Mammary epithelial cell (primary cell): ENCODE results near the gene ATP5MG.

Source experiments
- EZH2 ChIP-seq: IDR thresholded peaks from 2 replicates; pipeline ENCODE4 v1.6.1; 2012; ENCODE audit warnings: low read length, inconsistent platforms, borderline replicate concordance
- TF ChIP-seq, protein P1 (sequence below), 2 donors: IDR thresholded peaks in 1 of 2; conservative IDR thresholded peaks in 1 of 2; 2 replicates each; pipeline ENCODE4 v1.5.1; 2011 to 2012; ENCODE audit warnings: inconsistent platforms in 2 of 2, low read length in 2 of 2, mild to moderate bottlenecking in 2 of 2, control low read depth in 1 of 2, low read depth in 1 of 2; ENCODE audit not compliant: insufficient read depth in 1 of 2; ENCODE audit errors: extremely low read depth in 1 of 2

DNA sequence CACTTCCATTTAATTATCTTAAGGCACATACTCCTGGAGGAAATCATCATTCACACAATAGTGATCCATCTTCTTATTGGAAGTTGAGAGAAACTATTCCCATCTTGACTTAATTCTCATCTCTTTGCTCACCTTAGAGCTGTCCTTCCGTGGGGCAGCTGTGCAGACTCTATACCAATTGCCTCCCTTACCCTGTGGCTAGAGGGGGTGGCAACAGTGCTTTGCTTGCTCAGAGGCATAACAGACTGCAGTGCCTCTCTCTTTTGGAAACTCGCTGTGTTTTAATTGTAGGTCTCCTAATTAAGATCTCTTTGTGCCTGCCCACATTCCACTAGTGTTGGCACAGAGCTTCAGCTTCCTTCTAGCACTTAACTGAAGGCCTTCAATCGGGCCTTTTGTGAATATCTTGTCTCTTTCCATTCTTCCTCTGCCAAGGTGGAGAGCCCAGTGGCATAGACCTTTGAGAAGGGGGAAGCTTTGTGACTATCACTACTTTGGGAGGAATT lies 40.4 kb downstream of the ATP5MG start:
- TF ChIP-seq, protein P1, sequence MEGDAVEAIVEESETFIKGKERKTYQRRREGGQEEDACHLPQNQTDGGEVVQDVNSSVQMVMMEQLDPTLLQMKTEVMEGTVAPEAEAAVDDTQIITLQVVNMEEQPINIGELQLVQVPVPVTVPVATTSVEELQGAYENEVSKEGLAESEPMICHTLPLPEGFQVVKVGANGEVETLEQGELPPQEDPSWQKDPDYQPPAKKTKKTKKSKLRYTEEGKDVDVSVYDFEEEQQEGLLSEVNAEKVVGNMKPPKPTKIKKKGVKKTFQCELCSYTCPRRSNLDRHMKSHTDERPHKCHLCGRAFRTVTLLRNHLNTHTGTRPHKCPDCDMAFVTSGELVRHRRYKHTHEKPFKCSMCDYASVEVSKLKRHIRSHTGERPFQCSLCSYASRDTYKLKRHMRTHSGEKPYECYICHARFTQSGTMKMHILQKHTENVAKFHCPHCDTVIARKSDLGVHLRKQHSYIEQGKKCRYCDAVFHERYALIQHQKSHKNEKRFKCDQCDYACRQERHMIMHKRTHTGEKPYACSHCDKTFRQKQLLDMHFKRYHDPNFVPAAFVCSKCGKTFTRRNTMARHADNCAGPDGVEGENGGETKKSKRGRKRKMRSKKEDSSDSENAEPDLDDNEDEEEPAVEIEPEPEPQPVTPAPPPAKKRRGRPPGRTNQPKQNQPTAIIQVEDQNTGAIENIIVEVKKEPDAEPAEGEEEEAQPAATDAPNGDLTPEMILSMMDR (conservative IDR thresholded peaks at IDR 0.05 in 1 of 2, IDR thresholded peaks at IDR 0.05 in 1 of 2; ENCODE audit: extremely low read depth in 1 of 2, insufficient read depth in 1 of 2, low read depth in 1 of 2, low read length in 2 of 2): no peak
- TF ChIP-seq EZH2: no peak
